Spleen (tissue), 11 donors: Measurements from ENCODE around the gene RTL1. TPM values are rescaled to one million over a fixed set of nuclear protein-coding genes. Genes with fewer than 3 reads are reported as not detected.
A peak's percentile ranks its signal among the peaks of the same experiment; 100 is the strongest.

Experiments
- DNase-seq: peaks from one replicate; pipeline ENCODE4 v3.0.0-alpha.2; 2020
- H3K27ac ChIP-seq, 8 donors: fragments of 200-600 bp; sonication (generic) in 7 of 8; 1 replicate in 4 of 8; 2 replicates in 4 of 8; pipeline versions ENCODE4 v1.5.0 to v1.8.0; 2016 to 2021; ENCODE audit warnings: inconsistent platforms in 4 of 8, mild to moderate bottlenecking in 4 of 8, moderate library complexity in 1 of 8
- H3K27me3 ChIP-seq, 7 donors: fragments of 200-600 bp; sonication (generic) in 6 of 7; replicated peaks in 1 of 7; 1 replicate in 4 of 7; 2 replicates in 3 of 7; pipeline versions ENCODE4 v1.5.0 to v1.8.0; 2016 to 2021; ENCODE audit warnings: inconsistent platforms in 3 of 7, mild to moderate bottlenecking in 1 of 7
- H3K36me3 ChIP-seq, 6 donors: fragments of 200-600 bp; sonication (generic) in 5 of 6; 1 replicate in 4 of 6; 2 replicates in 2 of 6; pipeline versions ENCODE4 v1.5.0 to v1.8.0; 2016 to 2021; ENCODE audit warnings: inconsistent platforms in 2 of 6
- H3K4me1 ChIP-seq, 6 donors: fragments of 200-600 bp; sonication (generic) in 5 of 6; 1 replicate in 3 of 6; 2 replicates in 3 of 6; pipeline versions ENCODE4 v1.5.0 to v1.8.0; 2016 to 2021; ENCODE audit warnings: inconsistent platforms in 3 of 6
- H3K4me3 ChIP-seq, 8 donors: fragments of 200-600 bp; sonication (generic) in 7 of 8; 1 replicate in 4 of 8; 2 replicates in 4 of 8; pipeline versions ENCODE4 v1.5.0 to v1.8.0; 2016 to 2021; ENCODE audit warnings: inconsistent platforms in 4 of 8, mild to moderate bottlenecking in 4 of 8, moderate library complexity in 2 of 8
- H3K9me3 ChIP-seq, 8 donors: fragments of 200-600 bp; sonication (generic) in 7 of 8; 1 replicate in 4 of 8; 2 replicates in 4 of 8; pipeline versions ENCODE4 v1.5.0 to v1.8.0; 2016 to 2021; ENCODE audit warnings: inconsistent platforms in 4 of 8
- CTCF ChIP-seq, 11 experiments: fragments of 200-600 bp in 7 of 11; fragments of 450-650 bp in 4 of 11; sonication (generic) in 4 of 11; IDR thresholded peaks in 8 of 11; conservative IDR thresholded peaks in 3 of 11; 1 replicate in 7 of 11; 2 replicates in 4 of 11; pipeline versions ENCODE4 v1.4.0 to v1.8.0; 2016 to 2021; ENCODE audit warnings: antibody characterized with exemption in 11 of 11, inconsistent platforms in 4 of 11, mild to moderate bottlenecking in 1 of 11
- POLR2A ChIP-seq, 3 donors: fragments of 450-650 bp; IDR thresholded peaks; one replicate each; pipeline ENCODE4 v1.5.1; 2017; ENCODE audit warnings: antibody characterized with exemption in 3 of 3, mild to moderate bottlenecking in 1 of 3
- POLR2AphosphoS5 ChIP-seq, 3 donors: sonication (generic); formaldehyde crosslinking; IDR thresholded peaks; one replicate each; pipeline ENCODE4 v1.5.1; 2017; ENCODE audit warnings: antibody characterized with exemption in 3 of 3
- WGBS, 5 donors: extraction: QIAGEN DNeasy Blood & Tissue Kit in 3 of 5; methylation state at CpG; one replicate each; pipeline versions ENCODE4 v1.1.5 to v1.1.7; 2013 to 2018; 5-methylcytosine and 5-hydroxymethylcytosine counted together
- intact Hi-C: fragments of 100-400 bp; cut with DNase I; formaldehyde crosslinking; loops from one replicate; pipeline ENCODE4 v1.15.0; 2023; ENCODE audit warnings: low total_unique reads
- polyA plus RNA-seq, 3 donors: library from polyadenylated mRNA; stranded (reverse); fragments of 200-250 nt; gene quantifications; one replicate each; pipeline ENCODE4 v1.2.1, GENCODE V29; 2013
- total RNA-seq, 7 donors: library from RNA; depleted of rRNA in 3 of 7; stranded (reverse); fragments of >200 nt in 3 of 7; fragmentation: NEBNext Ultra II Directional in 4 of 7; extraction: Animal tissue kit (Norgen Biotek cat#: 25700) in 4 of 7; gene quantifications; one replicate each; pipeline versions ENCODE4 v1.1.0 to v1.2.1, GENCODE V29; 2016 to 2021
- donor health status: healthy with polysubstance abuse.
- donor health status: DM: no; HTN: no; CAD: no; lungs with moderate emphysema.
- donor health status: DM: no; HTN: no; CAD: no.
- donor health status: Bipolar disorder and iron deficiency.
- donor health status: healthy.
- donor health status: DM: no; HTN: no; CAD: no.
- donor health status: DM: yes; HTN: yes; CAD: no.

RTL1 gene
- total and polyA plus RNA-seq, 10 donors, result under 0.01 TPM; not detected in 9

- 81 to 95% (median 90%) methylated on average over 10 of the region's 10 CpGs for WGBS, 5 donors
- DNase-seq, result peak; percentile 39
- intact Hi-C loops, result no loop called here
- Histone ChIP-seq H3K27ac (no peak overlapping the region), H3K4me1 (no peaks in the 10 kb centered on the region), H3K4me3 (no peak overlapping the region), H3K36me3 (no peaks in the 10 kb centered on the region), H3K27me3 (peaks cover 0 to 4% (median 0%) of the 10 kb centered on the region in 7 donors), H3K9me3 (no peaks in the 10 kb centered on the region)
- TF ChIP-seq CTCF (IDR thresholded peaks at IDR 0.05 in 8 of 11, conservative IDR thresholded peaks at IDR 0.05 in 3 of 11), result no peak
- no peak for TF ChIP-seq POLR2A (IDR thresholded peaks at IDR 0.05)
- no peak for TF ChIP-seq POLR2AphosphoS5 (IDR thresholded peaks at IDR 0.05)
Observed at GRCh38 chr14:100864206-100864605, 39.3 kb downstream of the RTL1 start.

GRCh38 chr14:100862793-100863192 is 40.7 kb downstream of the RTL1 start:
- TF ChIP-seq POLR2A (IDR thresholded peaks at IDR 0.05) (no peak), POLR2AphosphoS5 (IDR thresholded peaks at IDR 0.05) (no peak), CTCF (IDR thresholded peaks at IDR 0.05 in 8 of 11, conservative IDR thresholded peaks at IDR 0.05 in 3 of 11) (no peak)
- intact Hi-C loops, result no loop called here
- DNase-seq, result no peak
- no peak overlapping the region for H3K4me3 ChIP-seq
- H3K27ac ChIP-seq, result no peak overlapping the region
- 83 to 100% (median 91%) methylated on average over 1 to 2 of the region's 2 CpGs for WGBS, 5 donors
- no peaks in the 10 kb centered on the region for H3K9me3 ChIP-seq
- H3K27me3 ChIP-seq, result peaks cover 0 to 4% (median 0%) of the 10 kb centered on the region in 7 donors
- no peaks in the 10 kb centered on the region for H3K4me1 ChIP-seq
- no peaks in the 10 kb centered on the region for H3K36me3 ChIP-seq

- Histone ChIP-seq H3K27me3 (peaks cover 0 to 4% (median 0%) of the 10 kb centered on the region in 7 donors), H3K4me3 (no peak overlapping the region), H3K27ac (no peak overlapping the region), H3K4me1 (no peaks in the 10 kb centered on the region), H3K36me3 (no peaks in the 10 kb centered on the region), H3K9me3 (no peaks in the 10 kb centered on the region)
- intact Hi-C loops, result no loop called here
- TF ChIP-seq POLR2A (IDR thresholded peaks at IDR 0.05) (no peak), POLR2AphosphoS5 (IDR thresholded peaks at IDR 0.05) (no peak), CTCF (IDR thresholded peaks at IDR 0.05 in 8 of 11, conservative IDR thresholded peaks at IDR 0.05 in 3 of 11) (no peak)
- 59 to 94% (median 73%) methylated on average over 3 of the region's 3 CpGs for WGBS, 5 donors
- DNase-seq, result peak; percentile 24
Observed at GRCh38 chr14:100862277-100862676, 41.2 kb downstream of the RTL1 start.

- no peak for DNase-seq
- 74 to 98% (median 80%) methylated on average over 2 of the region's 2 CpGs for WGBS, 5 donors
- Histone ChIP-seq H3K4me1 (no peaks in the 10 kb centered on the region), H3K4me3 (no peak overlapping the region), H3K36me3 (no peaks in the 10 kb centered on the region), H3K9me3 (no peaks in the 10 kb centered on the region), H3K27ac (no peak overlapping the region), H3K27me3 (peaks cover 0 to 4% (median 0%) of the 10 kb centered on the region in 7 donors)
- TF ChIP-seq CTCF (IDR thresholded peaks at IDR 0.05 in 8 of 11, conservative IDR thresholded peaks at IDR 0.05 in 3 of 11), result no peak
- TF ChIP-seq POLR2AphosphoS5 (IDR thresholded peaks at IDR 0.05), result no peak
- TF ChIP-seq POLR2A (IDR thresholded peaks at IDR 0.05), result no peak
- intact Hi-C loops, result no loop called here
Observed at GRCh38 chr14:100861937-100862247, 41.6 kb downstream of the RTL1 start.
